ENCODE results near the gene TGFB2. TPM values are rescaled to one million over a fixed set of nuclear protein-coding genes. Genes with fewer than 3 reads are reported as not detected.

TGFB2 gene
- total RNA-seq, 1 experiment from 2014 or later = not detected

DNA sequence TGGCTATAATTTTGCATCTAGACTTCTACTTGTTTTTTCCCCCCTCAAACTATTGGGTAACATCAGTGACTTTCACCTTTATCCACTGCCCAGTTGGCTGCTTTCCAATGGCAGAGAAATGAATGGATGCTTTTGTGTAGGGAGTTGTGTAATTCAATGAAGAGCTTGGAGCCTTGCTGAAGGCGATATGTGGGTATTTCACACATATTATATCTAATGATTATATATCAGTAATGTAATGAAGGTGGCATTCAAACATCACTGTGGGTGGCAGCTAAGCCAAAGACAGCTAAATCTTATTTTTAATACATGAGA, 81.2 kb downstream of the TGFB2 start:
- TF ChIP-seq, protein P1, sequence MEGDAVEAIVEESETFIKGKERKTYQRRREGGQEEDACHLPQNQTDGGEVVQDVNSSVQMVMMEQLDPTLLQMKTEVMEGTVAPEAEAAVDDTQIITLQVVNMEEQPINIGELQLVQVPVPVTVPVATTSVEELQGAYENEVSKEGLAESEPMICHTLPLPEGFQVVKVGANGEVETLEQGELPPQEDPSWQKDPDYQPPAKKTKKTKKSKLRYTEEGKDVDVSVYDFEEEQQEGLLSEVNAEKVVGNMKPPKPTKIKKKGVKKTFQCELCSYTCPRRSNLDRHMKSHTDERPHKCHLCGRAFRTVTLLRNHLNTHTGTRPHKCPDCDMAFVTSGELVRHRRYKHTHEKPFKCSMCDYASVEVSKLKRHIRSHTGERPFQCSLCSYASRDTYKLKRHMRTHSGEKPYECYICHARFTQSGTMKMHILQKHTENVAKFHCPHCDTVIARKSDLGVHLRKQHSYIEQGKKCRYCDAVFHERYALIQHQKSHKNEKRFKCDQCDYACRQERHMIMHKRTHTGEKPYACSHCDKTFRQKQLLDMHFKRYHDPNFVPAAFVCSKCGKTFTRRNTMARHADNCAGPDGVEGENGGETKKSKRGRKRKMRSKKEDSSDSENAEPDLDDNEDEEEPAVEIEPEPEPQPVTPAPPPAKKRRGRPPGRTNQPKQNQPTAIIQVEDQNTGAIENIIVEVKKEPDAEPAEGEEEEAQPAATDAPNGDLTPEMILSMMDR (conservative IDR thresholded peaks at IDR 0.05) = no peak
- Histone ChIP-seq H2BK20ac (ENCODE audit: low read depth, low read length, poor library complexity, severe bottlenecking) (no peak overlapping the region), H2AK5ac (ENCODE audit: insufficient read length, low read length) (no peak overlapping the region), H3K27me3 (ENCODE audit: insufficient read depth, low read length) (no peaks in the 10 kb centered on the region), H3K23me2 (ENCODE audit: insufficient read length, low read depth, low read length, poor library complexity, severe bottlenecking) (no peaks in the 10 kb centered on the region), H3K14ac (ENCODE audit: insufficient read depth, low read length) (no peak overlapping the region), H3K4me1 (ENCODE audit: insufficient read depth, low read length) (no peaks in the 10 kb centered on the region), H3K79me1 (ENCODE audit: insufficient read depth, low read depth, low read length, poor library complexity, severe bottlenecking) (no peaks in the 10 kb centered on the region), H2AFZ (ENCODE audit: low read length) (no peak overlapping the region), H4K91ac (ENCODE audit: insufficient read length, low read depth, low read length) (no peak overlapping the region), H2BK5ac (ENCODE audit: insufficient read length, low read length) (no peak overlapping the region), H3K9ac (ENCODE audit: extremely low read depth, insufficient read length, low read length) (no peak overlapping the region), H3K23ac (ENCODE audit: insufficient read length, low read depth, low read length) (no peak overlapping the region), H2BK15ac (ENCODE audit: low read depth, low read length) (no peak overlapping the region), H2BK120ac (ENCODE audit: low read depth, low read length, poor library complexity, severe bottlenecking) (no peak overlapping the region), H3K4ac (ENCODE audit: low read depth, low read length) (no peak overlapping the region), H4K8ac (replicated peaks; ENCODE audit: insufficient read length, low read depth, low read length) (no peak overlapping the region), H3K79me2 (ENCODE audit: insufficient read depth, low read length) (no peaks in the 10 kb centered on the region), H3T11ph (ENCODE audit: low read length) (no peak overlapping the region), H3K56ac (ENCODE audit: insufficient read length, low read depth, low read length) (no peak overlapping the region), H2BK12ac (ENCODE audit: insufficient read length, low read depth, low read length) (no peak overlapping the region), H3K9me3 (ENCODE audit: control insufficient read depth, low read depth, low read length) (no peaks in the 10 kb centered on the region), H4K20me1 (ENCODE audit: control insufficient read depth, insufficient read depth, insufficient read length) (no peaks in the 10 kb centered on the region), H4K5ac (ENCODE audit: insufficient read length, low read depth, low read length) (no peak overlapping the region), H3K18ac (ENCODE audit: insufficient read length, low read depth, low read length) (no peak overlapping the region), H3K4me2 (ENCODE audit: insufficient read depth, insufficient read length, low read length) (no peak overlapping the region), H3K27ac (ENCODE audit: insufficient read length, low read depth, low read length) (no peak overlapping the region)
- H3K9me3 Mint-ChIP-seq = no peaks in the 10 kb centered on the region
- no CpG with 5 or more reads among the region's 1 CpG for WGBS (ENCODE audit: extremely low coverage, insufficient read length, low lambda C conversion rate)
- no peak overlapping the region for H3K27ac Mint-ChIP-seq
- H3K4me1 Mint-ChIP-seq = no peaks in the 10 kb centered on the region
- H3K4me3 Mint-ChIP-seq = no peak overlapping the region
- no peak for DNase-seq
- no peaks in the 10 kb centered on the region for H3K36me3 Mint-ChIP-seq (ENCODE audit: insufficient read depth in 1 of 3, low read depth in 3 of 3)
- no peaks in the 10 kb centered on the region for H3K27me3 Mint-ChIP-seq (ENCODE audit: low read depth)
